ENCODE results near the gene ATG13. TPM values are rescaled to one million over a fixed set of nuclear protein-coding genes. Genes with fewer than 3 reads are reported as not detected.

Gene ATG13
- total RNA-seq, 6 experiments from 2014 or later: 34.5 to 60.9 (median 41.1) TPM

GRCh38 chr11:46697303-46697702 is 80.0 kb downstream of the ATG13 start:
- Histone ChIP-seq H3K27me3 (no peaks in the 10 kb centered on the region), H3K9me3 (no peaks in the 10 kb centered on the region), H3K27ac (no peak overlapping the region), H3K4me3 (no peak overlapping the region), H3K4me1 (peaks cover 0 to 51% (median 23%) of the 10 kb centered on the region in 4 donors), H3K36me3 (peaks cover 0 to 32% (median 16%) of the 10 kb centered on the region in 4 donors)
- WGBS (ENCODE audit: insufficient coverage, low coverage, low lambda C conversion rate, missing lambda C conversion rate): no CpG with 5 or more reads among the region's 3 CpGs
- ATAC-seq (no peak), DNase-seq (no peak)
- TF ChIP-seq CTCF (IDR thresholded peaks at IDR 0.05): no peak
- TF ChIP-seq POLR2A (IDR thresholded peaks at IDR 0.05): no peak
- intact Hi-C loops (cut with DNase I): no loop called here

DNA sequence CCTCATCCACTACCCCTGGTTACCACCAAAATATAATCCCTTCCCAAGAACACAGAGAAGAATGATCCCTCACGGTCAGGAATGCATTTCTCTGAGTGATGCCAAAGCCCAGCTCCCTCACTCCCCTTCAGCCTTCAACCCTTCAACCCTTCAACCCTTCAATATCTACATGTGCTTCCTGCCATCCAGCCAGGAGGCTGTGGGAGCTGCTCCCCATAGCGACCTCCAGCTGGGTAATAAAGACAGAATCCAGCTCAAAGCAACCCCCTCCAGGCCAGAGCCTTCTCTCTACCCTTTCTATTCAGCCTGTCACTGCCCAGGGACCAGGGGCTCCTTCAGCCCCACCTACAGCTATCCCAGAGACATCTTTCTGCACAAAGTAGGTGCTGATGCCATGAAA is 80.4 kb downstream of the ATG13 start:
- intact Hi-C loops (cut with DNase I): no loop called here
- Histone ChIP-seq H3K4me1 (peaks cover 0 to 56% (median 25%) of the 10 kb centered on the region in 4 donors), H3K27ac (no peak overlapping the region), H3K36me3 (peaks cover 0 to 33% (median 17%) of the 10 kb centered on the region in 4 donors), H3K9me3 (no peaks in the 10 kb centered on the region), H3K27me3 (no peaks in the 10 kb centered on the region), H3K4me3 (no peak overlapping the region)
- WGBS (ENCODE audit: insufficient coverage, low coverage, low lambda C conversion rate, missing lambda C conversion rate): 50% methylated on average over 2 of the region's 2 CpGs
- ATAC-seq (no peak), DNase-seq (no peak)
- no peak for TF ChIP-seq CTCF (IDR thresholded peaks at IDR 0.05)
- no peak for TF ChIP-seq POLR2A (IDR thresholded peaks at IDR 0.05)

- TF ChIP-seq POLR2A (IDR thresholded peaks at IDR 0.05) (no peak), CTCF (IDR thresholded peaks at IDR 0.05) (no peak)
- H3K4me3 ChIP-seq: no peak overlapping the region
- H3K4me1 ChIP-seq: peaks cover 0 to 56% (median 26%) of the 10 kb centered on the region in 4 donors
- no peak overlapping the region for H3K27ac ChIP-seq
- no peak for DNase-seq
- ATAC-seq: no peak
- intact Hi-C loops (cut with DNase I): no loop called here
- 33% methylated on average over 1 of the region's 1 CpG for WGBS (ENCODE audit: insufficient coverage, low coverage, low lambda C conversion rate, missing lambda C conversion rate)
- H3K27me3 ChIP-seq: no peaks in the 10 kb centered on the region
- H3K36me3 ChIP-seq: peaks cover 0 to 39% (median 18%) of the 10 kb centered on the region in 4 donors
- no peaks in the 10 kb centered on the region for H3K9me3 ChIP-seq
These were observed 81.2 kb downstream of the ATG13 start for GRCh38 chr11:46698597-46698996.

- H3K27ac ChIP-seq: peak within 1 kb of the TSS; percentile 84 to 94 (median 85)
- ATAC-seq: peak; percentile 88 to 94 (median 93)
- peaks cover 0 to 54% (median 26%) of the 10 kb centered on the region in 4 donors for H3K4me1 ChIP-seq
- peak within 1 kb of the TSS; percentile 89 to 97 (median 95) for H3K4me3 ChIP-seq
- TF ChIP-seq POLR2A (IDR thresholded peaks at IDR 0.05): peak; percentile 92
- TF ChIP-seq CTCF (IDR thresholded peaks at IDR 0.05): no peak
- H3K27me3 ChIP-seq: no peaks in the 10 kb centered on the region
- H3K9me3 ChIP-seq: no peaks in the 10 kb centered on the region
- WGBS (ENCODE audit: insufficient coverage, low coverage, low lambda C conversion rate, missing lambda C conversion rate): 0% methylated on average over 30 of the region's 44 CpGs
- intact Hi-C loops (cut with DNase I): no loop called here
- DNase-seq: peak; percentile 99 to 100 (median 99)
- peaks cover 6 to 40% (median 20%) of the 10 kb centered on the region in 4 donors for H3K36me3 ChIP-seq
These were observed 83.1 kb downstream of the ATG13 start, which contains the start of the genes ARHGAP1 and ZNF408 for GRCh38 chr11:46700241-46701077. Gene ARHGAP1, minus strand, starts transcription at chr11:46700619. Its CDS starts 4,512 bp downstream, at chr11:46696107. Gene ZNF408, plus strand, starts transcription at chr11:46701031. Its CDS starts 17 bp downstream, at chr11:46701048.

Measured in right lobe of liver (tissue), 6 donors.